ENCODE measurements around the gene PGM2L1.

DNA sequence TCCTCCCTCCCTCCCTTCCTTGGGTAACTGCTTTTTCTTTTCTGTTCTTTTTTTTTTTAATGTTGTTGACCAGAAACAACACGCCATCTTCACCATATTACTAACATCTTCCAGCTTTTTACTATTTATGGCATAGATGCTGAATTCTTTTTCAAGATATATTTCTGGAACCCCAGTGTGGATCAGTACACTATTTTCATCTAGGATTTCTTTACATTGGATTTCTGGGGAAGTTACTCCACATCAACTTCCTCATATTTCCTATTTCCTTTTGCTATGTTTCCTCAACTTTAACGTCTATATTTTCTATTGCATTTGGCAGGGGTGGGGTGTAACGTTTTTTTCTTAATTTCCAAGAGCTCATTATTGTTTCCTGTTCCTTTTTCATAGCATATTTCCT, 7.0 kb downstream of the PGM2L1 start:
- TF ChIP-seq, protein P1, sequence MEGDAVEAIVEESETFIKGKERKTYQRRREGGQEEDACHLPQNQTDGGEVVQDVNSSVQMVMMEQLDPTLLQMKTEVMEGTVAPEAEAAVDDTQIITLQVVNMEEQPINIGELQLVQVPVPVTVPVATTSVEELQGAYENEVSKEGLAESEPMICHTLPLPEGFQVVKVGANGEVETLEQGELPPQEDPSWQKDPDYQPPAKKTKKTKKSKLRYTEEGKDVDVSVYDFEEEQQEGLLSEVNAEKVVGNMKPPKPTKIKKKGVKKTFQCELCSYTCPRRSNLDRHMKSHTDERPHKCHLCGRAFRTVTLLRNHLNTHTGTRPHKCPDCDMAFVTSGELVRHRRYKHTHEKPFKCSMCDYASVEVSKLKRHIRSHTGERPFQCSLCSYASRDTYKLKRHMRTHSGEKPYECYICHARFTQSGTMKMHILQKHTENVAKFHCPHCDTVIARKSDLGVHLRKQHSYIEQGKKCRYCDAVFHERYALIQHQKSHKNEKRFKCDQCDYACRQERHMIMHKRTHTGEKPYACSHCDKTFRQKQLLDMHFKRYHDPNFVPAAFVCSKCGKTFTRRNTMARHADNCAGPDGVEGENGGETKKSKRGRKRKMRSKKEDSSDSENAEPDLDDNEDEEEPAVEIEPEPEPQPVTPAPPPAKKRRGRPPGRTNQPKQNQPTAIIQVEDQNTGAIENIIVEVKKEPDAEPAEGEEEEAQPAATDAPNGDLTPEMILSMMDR (tag by site-specific recombination; IDR thresholded peaks at IDR 0.05) = no peak
- TF ChIP-seq ZFP37 (tag by site-specific recombination; IDR thresholded peaks at IDR 0.05) (no peak), OSR2 (tag by site-specific recombination; IDR thresholded peaks at IDR 0.05) (no peak)
- TF ChIP-seq, protein P2, sequence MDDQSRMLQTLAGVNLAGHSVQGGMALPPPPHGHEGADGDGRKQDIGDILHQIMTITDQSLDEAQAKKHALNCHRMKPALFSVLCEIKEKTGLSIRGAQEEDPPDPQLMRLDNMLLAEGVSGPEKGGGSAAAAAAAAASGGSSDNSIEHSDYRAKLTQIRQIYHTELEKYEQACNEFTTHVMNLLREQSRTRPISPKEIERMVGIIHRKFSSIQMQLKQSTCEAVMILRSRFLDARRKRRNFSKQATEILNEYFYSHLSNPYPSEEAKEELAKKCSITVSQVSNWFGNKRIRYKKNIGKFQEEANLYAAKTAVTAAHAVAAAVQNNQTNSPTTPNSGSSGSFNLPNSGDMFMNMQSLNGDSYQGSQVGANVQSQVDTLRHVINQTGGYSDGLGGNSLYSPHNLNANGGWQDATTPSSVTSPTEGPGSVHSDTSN (CRISPR knock-in tag; IDR thresholded peaks at IDR 0.05) = no peak

Measured in HEK293 (cell line).